Peyer's patch (tissue), 4 donors: Measurements from ENCODE around the gene POLR1A. TPM values are rescaled to one million over a fixed set of nuclear protein-coding genes. Genes with fewer than 3 reads are reported as not detected.

Experiments used
- DNase-seq, 3 donors: peaks; one replicate each; pipeline ENCODE4 v3.0.0-alpha.2; 2017 to 2019
- H3K27ac ChIP-seq, 4 donors: fragments of 200-600 bp; sonication (generic); one replicate each; pipeline ENCODE4 v1.5.1; 2016 to 2019
- H3K27me3 ChIP-seq, 2 donors: fragments of 200-600 bp; sonication (generic); one replicate each; pipeline ENCODE4 v1.5.1; 2019
- H3K36me3 ChIP-seq, 3 donors: fragments of 200-600 bp; sonication (generic); one replicate each; pipeline ENCODE4 v1.5.1; 2016 to 2019
- H3K4me1 ChIP-seq, 4 donors: fragments of 200-600 bp; sonication (generic); one replicate each; pipeline ENCODE4 v1.5.1; 2016 to 2019
- H3K4me3 ChIP-seq, 4 donors: fragments of 200-600 bp; sonication (generic); 1 replicate in 3 of 4; 2 replicates in 1 of 4; pipeline ENCODE4 v1.5.1; 2016 to 2019; ENCODE audit warnings: mild to moderate bottlenecking in 1 of 4
- H3K9me3 ChIP-seq, 4 donors: fragments of 200-600 bp; sonication (generic); one replicate each; pipeline ENCODE4 v1.5.1; 2016 to 2019; ENCODE audit warnings: mild to moderate bottlenecking in 1 of 4
- CTCF ChIP-seq, 6 experiments: fragments of 450-650 bp in 4 of 6; fragments of 200-600 bp in 2 of 6; sonication (generic) in 1 of 6; IDR thresholded peaks; one replicate each; pipeline ENCODE4 v1.5.1; 2017 to 2019; ENCODE audit warnings: antibody characterized with exemption in 6 of 6, mild to moderate bottlenecking in 3 of 6, moderate library complexity in 1 of 6
- POLR2A ChIP-seq, 2 donors: fragments of 450-650 bp; IDR thresholded peaks; one replicate each; pipeline ENCODE4 v1.5.1; 2017; ENCODE audit warnings: antibody characterized with exemption in 2 of 2, mild to moderate bottlenecking in 2 of 2, moderate library complexity in 2 of 2
- total RNA-seq, 4 donors: library from RNA; depleted of rRNA; stranded (reverse); fragments of >200 nt; gene quantifications; one replicate each; pipeline ENCODE4 v1.1.0, GENCODE V29; 2016

POLR1A gene
- total RNA-seq, 4 donors from 2014 or later: 9.1 to 27.2 (median 15.4) TPM

DNA sequence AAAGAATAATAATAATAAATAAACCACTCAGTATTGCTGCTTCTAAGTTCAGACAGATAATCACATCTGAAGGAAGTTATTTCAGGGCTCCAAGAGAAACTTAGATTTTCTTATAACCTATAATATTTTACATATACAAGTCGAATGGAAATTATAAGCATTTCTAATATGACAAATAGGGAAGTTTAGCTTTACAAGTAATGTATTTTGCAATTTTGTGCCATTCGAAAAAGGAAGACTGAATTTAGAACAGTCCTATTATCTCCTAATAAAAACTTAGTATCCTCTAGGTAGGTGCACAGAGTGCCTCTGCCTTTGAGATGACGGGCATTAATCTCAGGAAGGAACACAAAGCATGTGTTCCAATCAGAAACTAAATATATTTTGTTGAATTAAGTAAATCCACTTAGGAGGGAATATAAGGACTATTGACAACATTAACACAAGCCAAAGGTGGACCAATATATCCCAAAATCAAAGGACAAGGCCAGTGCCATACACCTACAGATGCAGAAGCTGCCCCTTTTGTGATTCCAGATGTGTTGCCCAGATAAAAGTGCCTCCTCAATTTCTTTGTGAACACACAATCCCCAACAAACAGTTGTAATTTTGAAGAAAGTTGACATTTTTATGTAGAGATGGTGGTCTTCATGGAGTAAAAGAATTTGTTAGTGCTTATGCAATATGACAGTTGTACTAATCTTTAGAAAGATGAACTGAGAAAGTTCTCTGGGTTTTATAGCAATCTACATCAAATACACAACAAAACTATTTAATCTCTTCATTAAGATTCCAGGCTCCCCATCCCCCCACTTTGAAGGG is 37.0 kb upstream of the POLR1A start:
- Histone ChIP-seq H3K27ac (no peak overlapping the region), H3K36me3 (peaks cover 0 to 90% (median under 1%) of the 10 kb centered on the region in 3 donors), H3K4me3 (no peak overlapping the region), H3K9me3 (no peaks in the 10 kb centered on the region), H3K4me1 (no peaks in the 10 kb centered on the region), H3K27me3 (no peaks in the 10 kb centered on the region)
- no peak for TF ChIP-seq POLR2A (IDR thresholded peaks at IDR 0.05)
- no peak for TF ChIP-seq CTCF (IDR thresholded peaks at IDR 0.05)
- DNase-seq: no peak

GRCh38 chr2:86140969-86141392 is 35.3 kb upstream of the POLR1A start:
- Histone ChIP-seq H3K27me3 (no peaks in the 10 kb centered on the region), H3K4me1 (no peaks in the 10 kb centered on the region), H3K4me3 (no peak overlapping the region), H3K27ac (no peak overlapping the region), H3K36me3 (peaks cover 0 to 90% (median 3%) of the 10 kb centered on the region in 3 donors), H3K9me3 (no peaks in the 10 kb centered on the region)
- DNase-seq: no peak
- TF ChIP-seq CTCF (IDR thresholded peaks at IDR 0.05) (no peak), POLR2A (IDR thresholded peaks at IDR 0.05) (no peak)

DNA sequence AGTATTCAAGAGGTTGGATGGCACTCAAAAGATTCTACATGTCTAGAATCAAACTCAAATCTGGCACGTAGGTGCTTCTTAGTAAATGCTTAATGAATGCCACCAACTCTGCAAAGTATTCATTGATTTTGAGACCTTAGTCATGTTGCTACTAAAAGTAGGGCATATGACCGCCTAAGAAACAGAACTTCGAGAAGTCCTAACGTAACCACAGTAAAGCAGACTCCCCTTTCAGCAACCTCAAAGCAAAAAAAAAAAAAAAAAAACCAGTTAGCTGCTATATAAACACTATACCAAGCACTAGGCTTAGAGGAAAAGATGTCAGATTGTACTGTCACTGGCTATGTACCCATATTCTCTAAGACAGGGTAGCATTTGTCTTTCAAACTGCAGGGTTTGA is 34.3 kb upstream of the POLR1A start:
- no peak for DNase-seq
- no peak overlapping the region for H3K27ac ChIP-seq
- H3K4me3 ChIP-seq: no peak overlapping the region
- TF ChIP-seq POLR2A (IDR thresholded peaks at IDR 0.05): no peak
- no peak for TF ChIP-seq CTCF (IDR thresholded peaks at IDR 0.05)
- no peaks in the 10 kb centered on the region for H3K27me3 ChIP-seq
- H3K36me3 ChIP-seq: peaks cover 0 to 90% (median 3%) of the 10 kb centered on the region in 3 donors
- no peaks in the 10 kb centered on the region for H3K4me1 ChIP-seq
- no peaks in the 10 kb centered on the region for H3K9me3 ChIP-seq

DNA sequence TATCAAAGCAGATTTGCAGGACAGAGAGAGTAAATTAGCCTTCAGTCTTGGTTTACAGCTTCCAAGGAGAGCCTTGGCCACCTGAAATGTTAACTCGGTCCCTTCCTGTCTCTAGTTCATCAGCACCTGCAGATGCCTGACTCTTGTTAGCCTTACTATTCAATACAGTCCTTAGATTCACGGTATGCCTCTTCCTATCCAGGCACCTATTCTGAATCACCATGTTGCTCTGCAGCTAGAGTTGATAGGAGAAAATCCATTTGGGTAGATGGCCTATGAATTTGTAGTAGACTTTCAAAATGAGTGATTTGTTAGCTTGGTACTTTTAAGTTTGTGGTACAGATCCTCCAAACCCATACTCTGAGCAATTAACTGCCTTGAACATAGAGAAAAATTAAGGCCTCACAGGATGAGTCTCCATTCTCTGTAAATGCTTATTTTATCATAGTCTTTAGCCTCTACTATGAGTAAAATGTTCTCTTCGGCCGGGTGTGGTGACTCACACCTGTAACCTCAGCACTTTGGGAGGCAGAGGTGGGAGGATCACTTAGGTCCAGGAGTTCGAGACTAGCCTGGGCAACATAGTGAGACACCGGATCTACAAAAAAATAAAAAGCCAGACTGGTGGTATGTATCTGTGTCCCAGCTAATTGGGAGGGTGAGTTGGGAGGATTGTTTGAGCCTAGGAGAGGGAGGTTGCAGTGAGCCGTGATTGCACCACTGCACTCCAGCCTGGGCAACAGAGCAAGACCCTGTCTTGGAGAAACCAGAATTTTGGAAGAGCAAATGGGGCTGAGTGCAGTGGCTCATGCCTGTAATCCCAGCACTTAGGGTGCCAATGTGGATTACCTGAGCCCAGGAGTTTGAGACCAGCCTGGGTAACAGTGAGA is 33.3 kb upstream of the POLR1A start:
- no peak for DNase-seq
- no peak for TF ChIP-seq CTCF (IDR thresholded peaks at IDR 0.05)
- TF ChIP-seq POLR2A (IDR thresholded peaks at IDR 0.05): no peak
- Histone ChIP-seq H3K4me3 (no peak overlapping the region), H3K4me1 (no peaks in the 10 kb centered on the region), H3K9me3 (no peaks in the 10 kb centered on the region), H3K27me3 (no peaks in the 10 kb centered on the region), H3K27ac (no peak overlapping the region), H3K36me3 (peaks cover 0 to 90% (median 3%) of the 10 kb centered on the region in 3 donors)

DNA sequence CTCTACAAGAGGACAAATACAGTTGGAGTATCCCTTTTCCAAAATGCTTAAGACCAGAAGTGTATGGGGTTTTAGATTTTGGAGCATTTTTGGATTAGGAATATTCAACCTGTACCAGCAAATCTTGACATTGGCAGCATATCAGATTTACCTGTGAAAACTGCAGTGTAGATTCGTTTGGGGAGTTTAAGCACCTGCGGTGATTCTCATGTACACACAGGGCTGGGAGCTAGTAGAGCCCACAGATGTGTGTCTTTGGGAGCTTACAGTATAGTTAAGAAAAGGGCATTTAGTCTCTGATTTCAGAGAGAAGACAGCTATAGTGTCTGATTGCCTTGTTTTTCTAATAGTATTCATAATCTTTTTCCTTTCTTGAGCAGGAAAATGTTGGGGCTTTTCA is 30.5 kb upstream of the POLR1A start:
- H3K9me3 ChIP-seq: no peaks in the 10 kb centered on the region
- H3K27me3 ChIP-seq: no peaks in the 10 kb centered on the region
- no peak for DNase-seq
- no peak for TF ChIP-seq CTCF (IDR thresholded peaks at IDR 0.05)
- TF ChIP-seq POLR2A (IDR thresholded peaks at IDR 0.05): no peak
- peaks cover 0 to 90% (median 3%) of the 10 kb centered on the region in 3 donors for H3K36me3 ChIP-seq
- no peak overlapping the region for H3K4me3 ChIP-seq
- H3K27ac ChIP-seq: no peak overlapping the region
- H3K4me1 ChIP-seq: no peaks in the 10 kb centered on the region
